Activated naive CD4-positive, alpha-beta T cell treated with Interleukin-2 at 50 U/mL for 16 hours (primary cell): ENCODE results near the gene KCNV2.

ENCODE experiments used
- DNase-seq: peaks from one replicate; pipeline ENCODE4 v3.0.0-alpha.2; 2020

KCNV2 gene

GRCh38 chr9:2722715-2723114 lies 5.4 kb downstream of the KCNV2 start:
- no peak for DNase-seq

GRCh38 chr9:2723376-2724065 lies 6.2 kb downstream of the KCNV2 start:
- no peak for DNase-seq

GRCh38 chr9:2725126-2725525 lies 7.8 kb downstream of the KCNV2 start:
- no peak for DNase-seq

GRCh38 chr9:2725898-2726649 lies 8.8 kb downstream of the KCNV2 start:
- DNase-seq: no peak

- DNase-seq: no peak
These were observed 9.5 kb downstream of the KCNV2 start for GRCh38 chr9:2726650-2727340.

GRCh38 chr9:2727374-2727773 lies 10.1 kb downstream of the KCNV2 start:
- no peak for DNase-seq

GRCh38 chr9:2727966-2728613 lies 10.8 kb downstream of the KCNV2 start:
- no peak for DNase-seq

GRCh38 chr9:2729003-2729402 lies 11.7 kb downstream of the KCNV2 start:
- no peak for DNase-seq

- DNase-seq: no peak
These were observed 12.4 kb downstream of the KCNV2 start for GRCh38 chr9:2729721-2730120.

GRCh38 chr9:2730971-2731370 lies 13.7 kb downstream of the KCNV2 start:
- DNase-seq: no peak

GRCh38 chr9:2732492-2732891 lies 15.2 kb downstream of the KCNV2 start:
- no peak for DNase-seq

- DNase-seq: no peak
These were observed 23.3 kb downstream of the KCNV2 start for GRCh38 chr9:2740616-2741015.

GRCh38 chr9:2741441-2742158 lies 24.3 kb downstream of the KCNV2 start:
- no peak for DNase-seq

GRCh38 chr9:2742214-2742613 lies 24.9 kb downstream of the KCNV2 start:
- DNase-seq: no peak

GRCh38 chr9:2743937-2744529 lies 26.7 kb downstream of the KCNV2 start:
- DNase-seq: no peak

GRCh38 chr9:2745560-2746380 lies 28.5 kb downstream of the KCNV2 start:
- DNase-seq: no peak

- no peak for DNase-seq
These were observed 32.2 kb downstream of the KCNV2 start for GRCh38 chr9:2749485-2749884.

- no peak for DNase-seq
These were observed 38.0 kb downstream of the KCNV2 start for GRCh38 chr9:2755285-2755684.

- DNase-seq: no peak
These were observed 41.0 kb downstream of the KCNV2 start for GRCh38 chr9:2758162-2758897.

GRCh38 chr9:2758898-2759510 lies 41.7 kb downstream of the KCNV2 start:
- DNase-seq: no peak
